Uterus (tissue), 2 donors: ENCODE measurements around the gene AUTS2.

ENCODE experiments used
- CTCF ChIP-seq, 4 experiments: fragments of 200-600 bp in 2 of 4; fragments of 450-650 bp in 2 of 4; sonication (generic) in 2 of 4; IDR thresholded peaks; one replicate each; pipeline ENCODE4 v1.5.1; 2016 to 2019; ENCODE audit warnings: antibody characterized with exemption in 4 of 4, mild to moderate bottlenecking in 2 of 4, moderate library complexity in 1 of 4
- POLR2A ChIP-seq, 2 donors: fragments of 450-650 bp; IDR thresholded peaks; one replicate each; pipeline ENCODE4 v1.6.1; 2016; ENCODE audit warnings: antibody characterized with exemption in 2 of 2, mild to moderate bottlenecking in 1 of 2, moderate library complexity in 1 of 2

- no peak for TF ChIP-seq CTCF (IDR thresholded peaks at IDR 0.05)
- no peak for TF ChIP-seq POLR2A (IDR thresholded peaks at IDR 0.05)
Measured at GRCh38 chr7:70527520-70528115, 929.3 kb downstream of the AUTS2 start.
